H1 (cell line): Measurements from ENCODE around the gene BBS5. TPM values are rescaled to one million over a fixed set of nuclear protein-coding genes. Genes with fewer than 3 reads are reported as not detected.
"Not testable (repeated sequence)": the region's sequence is repeated elsewhere in the genome, so short reads cannot be mapped to it uniquely, and the experiment has no call there.

ENCODE experiments used
- CTCF ChIA-PET: fragments of 300-600 bp; sonication (Branson Sonifier 250); formaldehyde crosslinking; loops from one replicate; lab custom pipeline; 2021; ENCODE audit not compliant: partially characterized antibody; lab: Charles Lee
- POLR2A ChIA-PET: fragments of 300-600 bp; sonication (Branson Sonifier 250); formaldehyde crosslinking; loops from one replicate; lab custom pipeline; 2021; ENCODE audit warnings: inconsistent platforms; ENCODE audit not compliant: partially characterized antibody; lab: Charles Lee
- DNase-seq, 2 experiments: peaks; one replicate each; pipeline versions ENCODE4 v3.0.0 to v3.0.0-alpha.2; 2010 to 2022; ENCODE audit warnings: low spot score in 2 of 2, low read depth in 1 of 2, mixed read lengths in 1 of 2
- FAIRE-seq: peaks from 2 replicates; lab custom pipeline; 2011; peaks lifted over from hg19 to GRCh38; lab: Jason Lieb, UNC
- H2AFZ ChIP-seq: 2 replicates; pipeline ENCODE4 v1.8.1; 2012; ENCODE audit warnings: low read length, inconsistent platforms
- H2AK5ac ChIP-seq: 2 replicates; pipeline ENCODE4 v1.6.1; 2013; ENCODE audit warnings: low read depth, low read length
- H2BK120ac ChIP-seq: replicated peaks from 2 replicates; pipeline ENCODE3; 2013; ENCODE audit warnings: low read depth, low read length, inconsistent platforms
- H2BK12ac ChIP-seq: 2 replicates; pipeline ENCODE4 v1.6.1; 2013; ENCODE audit warnings: low read depth, low read length
- H2BK15ac ChIP-seq: 2 replicates; pipeline ENCODE4 v1.6.1; 2013; ENCODE audit warnings: low read length
- H2BK20ac ChIP-seq: 2 replicates; pipeline ENCODE4 v1.6.1; 2013; ENCODE audit warnings: low read length
- H2BK5ac ChIP-seq: 2 replicates; pipeline ENCODE4 v1.6.1; 2013; ENCODE audit warnings: low read depth, low read length
- H3K14ac ChIP-seq: 2 replicates; pipeline ENCODE4 v1.6.1; 2013; ENCODE audit warnings: inconsistent platforms; ENCODE audit not compliant: insufficient read length
- H3K18ac ChIP-seq: 2 replicates; pipeline ENCODE4 v1.6.1; 2013; ENCODE audit warnings: low read length; ENCODE audit errors: extremely low read depth
- H3K23ac ChIP-seq: 2 replicates; pipeline ENCODE4 v1.6.1; 2013; ENCODE audit warnings: inconsistent platforms; ENCODE audit not compliant: insufficient read length
- H3K23me2 ChIP-seq: 2 replicates; pipeline ENCODE4 v1.6.1; 2013; ENCODE audit warnings: low read depth, low read length
- H3K27ac ChIP-seq: 2 replicates; pipeline ENCODE4 v1.6.1; 2011; ENCODE audit warnings: low read depth, low read length, inconsistent platforms
- H3K27me3 ChIP-seq, 4 experiments: replicated peaks in 1 of 4; 1 replicate in 1 of 4; 2 replicates in 3 of 4; pipeline versions ENCODE4 v1.6.1 to v1.8.1; 2011 to 2013; ENCODE audit warnings: low read length in 3 of 4, mild to moderate bottlenecking in 3 of 4, inconsistent platforms in 2 of 4, mixed read lengths in 2 of 4, moderate library complexity in 1 of 4; ENCODE audit not compliant: control insufficient read depth in 3 of 4, insufficient read depth in 3 of 4; ENCODE audit errors: extremely low read depth in 1 of 4
- H3K36me3 ChIP-seq, 4 experiments: 2 replicates each; pipeline versions ENCODE4 v1.6.1 to v1.8.1; 2011 to 2013; ENCODE audit warnings: mild to moderate bottlenecking in 4 of 4, low read length in 3 of 4, moderate library complexity in 2 of 4, control low read depth in 1 of 4, inconsistent platforms in 1 of 4; ENCODE audit not compliant: insufficient read depth in 4 of 4, control insufficient read depth in 2 of 4
- H3K4ac ChIP-seq: replicated peaks from 2 replicates; pipeline ENCODE3; 2013; ENCODE audit warnings: low read length, low read depth, mixed read lengths, inconsistent platforms; ENCODE audit not compliant: insufficient read length
- H3K4me1 ChIP-seq, 4 experiments: replicated peaks in 1 of 4; 1 replicate in 1 of 4; 2 replicates in 3 of 4; pipeline versions ENCODE4 v1.6.1 to v1.8.1; 2011 to 2013; ENCODE audit warnings: low read length in 3 of 4, inconsistent platforms in 2 of 4, mixed read lengths in 1 of 4; ENCODE audit not compliant: insufficient read depth in 4 of 4, control insufficient read depth in 3 of 4
- H3K4me2 ChIP-seq, 2 experiments: 2 replicates each; pipeline versions ENCODE4 v1.6.1 to v1.8.1; 2011 to 2013; ENCODE audit warnings: low read depth in 2 of 2, low read length in 2 of 2, control low read depth in 1 of 2, inconsistent platforms in 1 of 2, mild to moderate bottlenecking in 1 of 2; ENCODE audit not compliant: insufficient read depth in 1 of 2
- H3K4me3 ChIP-seq, 4 experiments: fragments of 200-600, 300-600 bp in 1 of 4; sonication (generic), shearing (Covaris generic), sonication (Bioruptor Twin) in 1 of 4; 2 replicates each; pipeline versions ENCODE4 v1.5.1 to v1.8.1; 2011 to 2016; ENCODE audit warnings: low read length in 4 of 4, low read depth in 3 of 4, control low read depth in 2 of 4, inconsistent platforms in 2 of 4, mild to moderate bottlenecking in 2 of 4, mixed read lengths in 1 of 4, moderate library complexity in 1 of 4; ENCODE audit not compliant: insufficient read depth in 2 of 4; ENCODE audit errors: extremely low read depth in 1 of 4
- H3K56ac ChIP-seq: replicated peaks from 2 replicates; pipeline ENCODE3; 2013; ENCODE audit warnings: low read depth, mild to moderate bottlenecking, mixed read lengths, low read length, inconsistent platforms; ENCODE audit not compliant: insufficient read length
- H3K79me1 ChIP-seq: 2 replicates; pipeline ENCODE4 v1.6.1; 2013; ENCODE audit warnings: low read depth, low read length, control low read depth
- H3K79me2 ChIP-seq, 2 experiments: 2 replicates each; pipeline versions ENCODE4 v1.6.1 to v1.8.1; 2012 to 2013; ENCODE audit warnings: low read length in 2 of 2, mild to moderate bottlenecking in 2 of 2, inconsistent platforms in 1 of 2; ENCODE audit not compliant: insufficient read depth in 2 of 2, control insufficient read depth in 1 of 2
- H3K9ac ChIP-seq, 4 experiments: replicated peaks in 1 of 4; 1 replicate in 1 of 4; 2 replicates in 3 of 4; pipeline versions ENCODE4 v1.6.1 to v1.8.1; 2011 to 2013; ENCODE audit warnings: low read depth in 3 of 4, low read length in 3 of 4, control low read depth in 2 of 4, mild to moderate bottlenecking in 2 of 4, moderate library complexity in 2 of 4, inconsistent platforms in 1 of 4; ENCODE audit errors: extremely low read depth in 1 of 4
- H3K9me3 ChIP-seq, 2 experiments: 2 replicates each; pipeline versions ENCODE4 v1.6.1 to v1.8.1; 2012 to 2013; ENCODE audit warnings: mild to moderate bottlenecking in 2 of 2, moderate library complexity in 2 of 2, control low read depth in 1 of 2, inconsistent platforms in 1 of 2, low read depth in 1 of 2, low read length in 1 of 2, mixed read lengths in 1 of 2; ENCODE audit not compliant: insufficient read depth in 2 of 2
- H4K20me1 ChIP-seq, 2 experiments: replicated peaks in 1 of 2; 2 replicates each; pipeline versions ENCODE3 to v1.8.1; 2011 to 2013; ENCODE audit warnings: inconsistent platforms in 2 of 2, low read length in 2 of 2, mild to moderate bottlenecking in 1 of 2; ENCODE audit not compliant: insufficient read depth in 2 of 2, control insufficient read depth in 1 of 2
- H4K5ac ChIP-seq: 2 replicates; pipeline ENCODE4 v1.6.1; 2013; ENCODE audit warnings: low read length, low read depth, mixed read lengths, inconsistent platforms; ENCODE audit not compliant: insufficient read length
- H4K8ac ChIP-seq: 2 replicates; pipeline ENCODE4 v1.8.0; 2013; ENCODE audit warnings: mild to moderate bottlenecking, moderate library complexity, low read length, inconsistent platforms; ENCODE audit not compliant: insufficient read depth; ENCODE audit errors: extremely low read depth
- H4K91ac ChIP-seq: replicated peaks from 2 replicates; pipeline ENCODE3; 2013; ENCODE audit warnings: low read length, mixed read lengths, inconsistent platforms; ENCODE audit not compliant: insufficient read length
- WGBS, 2 experiments: shearing (Covaris generic) in 1 of 2; methylation state at CpG; one replicate each; pipeline versions ENCODE4 v1.1.6 to v1.1.7; 2013 to 2015; ENCODE audit warnings: low lambda C conversion rate in 2 of 2, mixed read lengths in 2 of 2, inconsistent platforms in 1 of 2, low coverage in 1 of 2, missing lambda C conversion rate in 1 of 2; ENCODE audit not compliant: insufficient replicate concordance in 2 of 2, insufficient coverage in 1 of 2, insufficient read length in 1 of 2; ENCODE audit errors: extremely low coverage in 1 of 2, missing lambda C conversion rate in 1 of 2; 5-methylcytosine and 5-hydroxymethylcytosine counted together
- polyA plus RNA-seq, 7 experiments: library from polyadenylated mRNA; depleted of rRNA in 3 of 7; stranded (reverse) in 5 of 7; unstranded in 2 of 7; fragments of >200 nt in 5 of 7; fragments of 200-250 nt in 2 of 7; gene quantifications; 1 replicate in 5 of 7; 2 replicates in 1 of 7; 4 replicates in 1 of 7; pipeline versions ENCODE4 v1.2.1 to v1.2.3, GENCODE V29; 2011 to 2013; ENCODE audit warnings: missing spikeins in 2 of 7, mixed read lengths in 2 of 7
- total RNA-seq: library from RNA; stranded (reverse); fragmentation: NEBNext Ultra II Directional; extraction: Animal tissue kit (Norgen Biotek cat#: 25700); gene quantifications from 2 replicates; pipeline ENCODE4 v1.2.1, GENCODE V29; 2021

Gene BBS5
- total and polyA plus RNA-seq, 2 of the 8 experiments (the other 6 are each of a cell fraction or from before 2014, with no cell fraction given), result 0.20 to 0.36 TPM

DNA sequence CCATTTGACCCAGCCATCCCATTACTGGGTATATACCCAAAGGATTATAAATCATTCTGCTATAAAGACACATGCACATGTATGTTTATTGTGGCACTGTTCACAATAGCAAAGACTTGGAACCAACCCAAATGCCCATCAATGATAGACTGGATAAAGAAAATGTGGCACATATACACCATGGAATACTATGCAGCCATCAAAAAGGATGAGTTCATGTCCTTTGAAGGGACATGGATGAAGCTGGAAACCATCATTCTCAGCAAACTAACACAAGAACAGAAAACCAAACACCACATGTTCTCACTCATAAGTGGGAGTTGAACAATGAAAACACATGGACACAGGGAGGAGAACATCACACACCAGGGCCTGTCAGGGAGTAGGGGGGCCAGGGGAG lies 47.5 kb upstream of the BBS5 start:
- H3K36me3 ChIP-seq, H2AFZ ChIP-seq, H3K18ac ChIP-seq, H3K27me3 ChIP-seq, H4K91ac ChIP-seq, H3K79me2 ChIP-seq, H3K4me1 ChIP-seq, H2BK15ac ChIP-seq, H3K4ac ChIP-seq, FAIRE-seq, H3K9ac ChIP-seq, H2BK5ac ChIP-seq, H3K27ac ChIP-seq, H4K20me1 ChIP-seq, H2BK12ac ChIP-seq, H2AK5ac ChIP-seq, H4K5ac ChIP-seq, H3K4me2 ChIP-seq, H3K4me3 ChIP-seq, H3K56ac ChIP-seq, H3K9me3 ChIP-seq, DNase-seq, CTCF ChIA-PET, H2BK20ac ChIP-seq, H3K14ac ChIP-seq, H2BK120ac ChIP-seq, H3K23me2 ChIP-seq, H3K79me1 ChIP-seq, POLR2A ChIA-PET, H3K23ac ChIP-seq, H4K8ac ChIP-seq: not testable (repeated sequence)

DNA sequence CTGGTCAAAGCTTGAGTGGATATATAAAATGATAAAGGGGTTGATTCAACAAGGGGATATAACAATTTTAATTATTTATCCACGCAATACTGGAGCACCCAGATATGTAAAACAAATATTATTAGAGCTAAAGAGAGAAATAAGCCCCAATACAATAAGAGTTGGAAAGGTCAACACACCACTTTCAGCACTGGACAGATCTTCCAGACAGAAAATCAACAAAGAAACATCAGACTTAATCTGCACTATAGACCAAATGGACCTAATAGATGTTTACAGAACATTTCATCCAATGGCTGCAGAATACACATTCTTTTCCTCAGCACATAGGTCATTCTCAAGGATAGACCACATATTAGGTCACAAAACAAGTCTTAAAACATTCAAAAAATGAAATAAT lies 45.1 kb upstream of the BBS5 start:
- H3K56ac ChIP-seq, H3K23ac ChIP-seq, H4K20me1 ChIP-seq, H4K5ac ChIP-seq, H3K27ac ChIP-seq, H3K27me3 ChIP-seq, H3K4me3 ChIP-seq, H2BK5ac ChIP-seq, H3K79me2 ChIP-seq, H3K36me3 ChIP-seq, FAIRE-seq, H3K4ac ChIP-seq, H2AK5ac ChIP-seq, H3K18ac ChIP-seq, H3K4me2 ChIP-seq, H2BK12ac ChIP-seq, H3K14ac ChIP-seq, H3K79me1 ChIP-seq, POLR2A ChIA-PET, H3K9me3 ChIP-seq, H2BK120ac ChIP-seq, H3K9ac ChIP-seq, H3K4me1 ChIP-seq, H4K91ac ChIP-seq, DNase-seq, H4K8ac ChIP-seq, H2BK20ac ChIP-seq, H2BK15ac ChIP-seq, H2AFZ ChIP-seq, H3K23me2 ChIP-seq: not testable (repeated sequence)
- WGBS, 2 experiments, result 83% methylated on average over 1 of the region's 1 CpG; no CpG with 5 or more reads in 1 of the 2 experiments
- CTCF ChIA-PET, result interaction anchor here (0.7 kb wide), 1 partner anchor 18 kb away, joined by 3 read pairs; no protein-coding TSS in a partner anchor
